A673 (cell line): ENCODE measurements around the gene TCAIM.
A peak's percentile ranks its signal among the peaks of the same experiment; 100 is the strongest.

Experiments used
- CTCF ChIP-seq: fragments of 300-800, 200-600 bp; sonication (generic); conservative IDR thresholded peaks from 2 replicates; pipeline ENCODE4 v1.5.1; 2017; ENCODE audit warnings: low read depth, mild to moderate bottlenecking, antibody characterized with exemption, low read length, moderate library complexity, mixed read lengths
- EZH2 ChIP-seq: fragments of 200-600 bp; sonication (generic); IDR thresholded peaks from 2 replicates; pipeline ENCODE4 v1.6.1; 2017; ENCODE audit warnings: borderline replicate concordance, low read depth, mild to moderate bottlenecking, mixed read lengths, antibody characterized with exemption, low read length; ENCODE audit not compliant: poor library complexity, severe bottlenecking

GRCh38 chr3:44323341-44323955 lies 15.1 kb upstream of the TCAIM start:
- peak; percentile 72 for TF ChIP-seq CTCF
- no peak for TF ChIP-seq EZH2
